Liver (tissue), 9 donors: ENCODE measurements around the gene PPP4R1. TPM values are rescaled to one million over a fixed set of nuclear protein-coding genes. Genes with fewer than 3 reads are reported as not detected.

Experiments used
- DNase-seq: peaks from one replicate; pipeline ENCODE4 v3.0.0-alpha.2; 2017; ENCODE audit warnings: low spot score
- H3K27ac ChIP-seq, 2 donors: one replicate each; pipeline ENCODE4 v1.7.0; 2013; ENCODE audit warnings: inconsistent platforms in 2 of 2, low read length in 2 of 2, control low read depth in 1 of 2, low read depth in 1 of 2, mild to moderate bottlenecking in 1 of 2
- H3K27me3 ChIP-seq, 4 donors: one replicate each; pipeline versions ENCODE4 v1.6.1 to v1.7.0; 2013; ENCODE audit warnings: low read length in 3 of 4, inconsistent platforms in 1 of 4, mild to moderate bottlenecking in 1 of 4, moderate library complexity in 1 of 4; ENCODE audit not compliant: control insufficient read depth in 4 of 4, insufficient read depth in 4 of 4
- H3K36me3 ChIP-seq, 4 donors: one replicate each; pipeline versions ENCODE4 v1.6.1 to v1.7.0; 2013; ENCODE audit warnings: low read length in 3 of 4, mild to moderate bottlenecking in 3 of 4, low read depth in 1 of 4, moderate library complexity in 1 of 4; ENCODE audit not compliant: control insufficient read depth in 4 of 4, insufficient read depth in 3 of 4
- H3K4me1 ChIP-seq, 4 donors: one replicate each; pipeline versions ENCODE4 v1.6.1 to v1.7.0; 2013; ENCODE audit warnings: low read length in 3 of 4, mild to moderate bottlenecking in 3 of 4, moderate library complexity in 1 of 4; ENCODE audit not compliant: control insufficient read depth in 4 of 4, insufficient read depth in 4 of 4
- H3K4me3 ChIP-seq, 3 donors: one replicate each; pipeline versions ENCODE4 v1.6.1 to v1.7.0; 2013; ENCODE audit warnings: low read length in 3 of 3, control low read depth in 1 of 3, low read depth in 1 of 3, mild to moderate bottlenecking in 1 of 3
- H3K9ac ChIP-seq, 2 donors: one replicate each; pipeline ENCODE4 v1.7.0; 2013; ENCODE audit warnings: low read length in 2 of 2, mild to moderate bottlenecking in 2 of 2, moderate library complexity in 2 of 2, control low read depth in 1 of 2, low read depth in 1 of 2
- H3K9me3 ChIP-seq, 4 donors: one replicate each; pipeline versions ENCODE4 v1.6.1 to v1.7.0; 2013; ENCODE audit warnings: low read length in 3 of 4; ENCODE audit not compliant: control insufficient read depth in 4 of 4
- ATF3 ChIP-seq: IDR thresholded peaks from 2 replicates; pipeline ENCODE4 v1.6.1; 2016; ENCODE audit warnings: antibody characterized with exemption
- CTCF ChIP-seq: fragments of 150-350 bp; IDR thresholded peaks from 2 replicates; pipeline ENCODE4 v1.5.1; 2017; ENCODE audit warnings: improper control_type of control experiment, low read depth, low read length; ENCODE audit not compliant: missing input control
- EGR1 ChIP-seq, 2 donors: IDR thresholded peaks; 2 replicates each; pipeline ENCODE4 v1.6.1; 2016 to 2018; ENCODE audit warnings: antibody characterized with exemption in 2 of 2, low read depth in 2 of 2
- FOXA1 ChIP-seq: IDR thresholded peaks from 2 replicates; pipeline ENCODE4 v1.6.1; 2016; ENCODE audit warnings: antibody characterized with exemption
- FOXA2 ChIP-seq: IDR thresholded peaks from 2 replicates; pipeline ENCODE4 v1.6.1; 2016; ENCODE audit warnings: antibody characterized with exemption
- GABPA ChIP-seq, 2 donors: IDR thresholded peaks in 1 of 2; conservative IDR thresholded peaks in 1 of 2; 2 replicates each; pipeline ENCODE4 v1.6.1; 2016; ENCODE audit warnings: antibody characterized with exemption in 2 of 2, mild to moderate bottlenecking in 1 of 2, moderate library complexity in 1 of 2
- HNF4A ChIP-seq, 2 donors: conservative IDR thresholded peaks; 2 replicates each; pipeline ENCODE4 v1.6.1; 2016; ENCODE audit warnings: antibody characterized with exemption in 2 of 2, mild to moderate bottlenecking in 2 of 2
- HNF4G ChIP-seq: IDR thresholded peaks from 2 replicates; pipeline ENCODE4 v1.6.1; 2016; ENCODE audit warnings: antibody characterized with exemption
- JUND ChIP-seq, 2 donors: IDR thresholded peaks; 2 replicates each; pipeline ENCODE4 v1.6.1; 2016; ENCODE audit warnings: antibody characterized with exemption in 2 of 2
- MAX ChIP-seq: IDR thresholded peaks from 2 replicates; pipeline ENCODE4 v1.6.1; 2016; ENCODE audit warnings: antibody characterized with exemption
- NR2F2 ChIP-seq: IDR thresholded peaks from 2 replicates; pipeline ENCODE4 v1.6.1; 2016; ENCODE audit warnings: antibody characterized with exemption
- RAD21 ChIP-seq, 2 donors: IDR thresholded peaks; 2 replicates each; pipeline ENCODE4 v1.6.1; 2016; ENCODE audit warnings: antibody characterized with exemption in 2 of 2, mild to moderate bottlenecking in 2 of 2
- REST ChIP-seq: IDR thresholded peaks from 2 replicates; pipeline ENCODE4 v1.6.1; 2016; ENCODE audit warnings: antibody characterized with exemption, mild to moderate bottlenecking
- RXRA ChIP-seq, 2 donors: IDR thresholded peaks; 2 replicates each; pipeline ENCODE4 v1.6.1; 2017 to 2018; ENCODE audit warnings: antibody characterized with exemption in 2 of 2, mild to moderate bottlenecking in 1 of 2
- SP1 ChIP-seq: IDR thresholded peaks from 2 replicates; pipeline ENCODE4 v1.6.1; 2018; ENCODE audit warnings: antibody characterized with exemption, mild to moderate bottlenecking
- TAF1 ChIP-seq: conservative IDR thresholded peaks from 2 replicates; pipeline ENCODE4 v1.6.1; 2016; ENCODE audit warnings: antibody characterized with exemption, mild to moderate bottlenecking
- YY1 ChIP-seq: IDR thresholded peaks from 2 replicates; pipeline ENCODE4 v1.6.1; 2016; ENCODE audit warnings: antibody characterized with exemption, mild to moderate bottlenecking
- ZBTB33 ChIP-seq: IDR thresholded peaks from 2 replicates; pipeline ENCODE4 v1.6.1; 2016; ENCODE audit warnings: antibody characterized with exemption
- WGBS: extraction: QIAGEN DNeasy Blood & Tissue Kit; methylation state at CpG from one replicate; pipeline ENCODE4 v1.1.7; 2013; 5-methylcytosine and 5-hydroxymethylcytosine counted together
- polyA plus RNA-seq, 2 donors: library from polyadenylated mRNA; stranded (reverse) in 1 of 2; unstranded in 1 of 2; fragments of 200-250 nt in 1 of 2; fragments of >200 nt in 1 of 2; fragmentation: Nextera tagmentation in 1 of 2; extraction: Ambion mirVana in 1 of 2; gene quantifications; one replicate each; pipeline versions ENCODE4 v1.2.1 to v1.2.3, GENCODE V29; 2013 to 2015
- total RNA-seq, 2 donors: library from RNA; depleted of rRNA; stranded (reverse); fragments of >200 nt; gene quantifications; one replicate each; pipeline ENCODE4 v1.2.3, GENCODE V29; 2014
- donor health status: healthy.
- donor health status: healthy.
- donor health status: healthy.
- donor health status: healthy.
- donor health status: healthy.

PPP4R1 gene
- total and polyA plus RNA-seq, 4 donors, result 11.7 to 50.8 (median 22.8) TPM

- DNase-seq, result no peak
- H3K27me3 ChIP-seq, result no peaks in the 10 kb centered on the region
- no peaks in the 10 kb centered on the region for H3K4me1 ChIP-seq
- H3K36me3 ChIP-seq, result no peaks in the 10 kb centered on the region
- H3K9me3 ChIP-seq, result no peaks in the 10 kb centered on the region
- no peak overlapping the region for H3K27ac ChIP-seq
- 85% methylated on average over 4 of the region's 4 CpGs for WGBS
- no peak overlapping the region for H3K9ac ChIP-seq
- no peak overlapping the region for H3K4me3 ChIP-seq
- TF ChIP-seq REST, result no peak
- TF ChIP-seq HNF4A (conservative IDR thresholded peaks at IDR 0.05), result no peak
- no peak for TF ChIP-seq JUND (IDR thresholded peaks at IDR 0.05)
- no peak for TF ChIP-seq HNF4G
These were observed 15.3 kb upstream of the PPP4R1 start for GRCh38 chr18:9629709-9630108.

- 98% methylated on average over 5 of the region's 5 CpGs for WGBS
- H3K36me3 ChIP-seq, result no peaks in the 10 kb centered on the region
- DNase-seq, result no peak
- no peaks in the 10 kb centered on the region for H3K27me3 ChIP-seq
- TF ChIP-seq ZBTB33, result no peak
- TF ChIP-seq REST, result no peak
- no peak for TF ChIP-seq MAX
- no peak for TF ChIP-seq JUND (IDR thresholded peaks at IDR 0.05)
- no peak for TF ChIP-seq GABPA (IDR thresholded peaks at IDR 0.05 in 1 of 2, conservative IDR thresholded peaks at IDR 0.05 in 1 of 2)
- TF ChIP-seq NR2F2, result no peak
- TF ChIP-seq SP1, result no peak
- TF ChIP-seq YY1, result no peak
- TF ChIP-seq EGR1 (IDR thresholded peaks at IDR 0.05; ENCODE audit: low read depth in 2 of 2), result no peak
- TF ChIP-seq HNF4A (conservative IDR thresholded peaks at IDR 0.05), result no peak
- TF ChIP-seq TAF1, result no peak
- TF ChIP-seq CTCF, result no peak
- no peak for TF ChIP-seq FOXA2
- no peak for TF ChIP-seq HNF4G
- TF ChIP-seq FOXA1, result no peak
- no peak for TF ChIP-seq RAD21 (IDR thresholded peaks at IDR 0.05)
- no peak for TF ChIP-seq RXRA (IDR thresholded peaks at IDR 0.05)
- no peak for TF ChIP-seq ATF3
- H3K27ac ChIP-seq, result no peak overlapping the region
- H3K9ac ChIP-seq, result no peak overlapping the region
- H3K9me3 ChIP-seq, result no peaks in the 10 kb centered on the region
- no peak overlapping the region for H3K4me3 ChIP-seq
- H3K4me1 ChIP-seq, result no peaks in the 10 kb centered on the region
These were observed 14.6 kb upstream of the PPP4R1 start for GRCh38 chr18:9628984-9629383.
